ENCODE results near the gene U2AF2. TPM values are rescaled to one million over a fixed set of nuclear protein-coding genes. Genes with fewer than 3 reads are reported as not detected.
A peak's percentile ranks its signal among the peaks of the same experiment; 100 is the strongest.

U2AF2 gene
- total RNA-seq, 1 experiment from 2014 or later = 411 TPM

- no peak for TF ChIP-seq CTCF (conservative IDR thresholded peaks at IDR 0.05; ENCODE audit: low read depth, low read length)
- TF ChIP-seq EZH2 (IDR thresholded peaks at IDR 0.05; ENCODE audit: borderline replicate concordance, low read depth, low read length, poor library complexity, severe bottlenecking) = no peak
- DNase-seq (ENCODE audit: low spot score) = no peak
- Histone ChIP-seq H3K4me3 (ENCODE audit: low read depth, low read length, poor library complexity, severe bottlenecking) (peak overlapping the region; percentile 96), H3K27ac (ENCODE audit: low read depth, low read length, poor library complexity, severe bottlenecking) (peak overlapping the region; percentile 93), H3K27me3 (replicated peaks; ENCODE audit: insufficient read depth, low read depth, low read length, poor library complexity) (no peaks in the 10 kb centered on the region), H3K9me3 (ENCODE audit: low read depth, low read length, poor library complexity, severe bottlenecking) (no peaks in the 10 kb centered on the region), H3K36me3 (ENCODE audit: insufficient read depth, low read length, poor library complexity, severe bottlenecking) (peaks cover 8% of the 10 kb centered on the region), H3K4me1 (ENCODE audit: insufficient read depth, low read length, poor library complexity, severe bottlenecking) (peaks cover 14% of the 10 kb centered on the region)
- CTCF ChIA-PET = interaction anchor here (0.7 to 2.5 kb wide), 5 partner anchors 17 to 92 kb away, joined by 3 to 6 read pairs (median 5); partner anchors contain the start of genes ZNF579 and ZNF784
- intact Hi-C loops (cut with micrococcal nuclease; ENCODE audit: unreplicated experiment) = loop anchor here (1.0 to 5.0 kb wide), 2 partner anchors 90 to 145 kb away; partner anchors contain the start of genes C19orf85 and ISOC2
- TSS peak; percentile 34 for BruUV-seq (replicated peaks)
- POLR2A ChIA-PET (ENCODE audit: low non-redundant PET) = interaction anchor here (0.6 kb wide), 1 partner anchor 34 kb away, joined by 3 read pairs; no protein-coding TSS in a partner anchor
Measured at GRCh38 chr19:55606817-55607216, 48.0 kb upstream of the U2AF2 start.

GRCh38 chr19:55609326-55609725 is 45.5 kb upstream of the U2AF2 start:
- no peaks in the 10 kb centered on the region for H3K27me3 ChIP-seq (replicated peaks; ENCODE audit: insufficient read depth, low read depth, low read length, poor library complexity)
- TF ChIP-seq CTCF (conservative IDR thresholded peaks at IDR 0.05; ENCODE audit: low read depth, low read length) (no peak), EZH2 (IDR thresholded peaks at IDR 0.05; ENCODE audit: borderline replicate concordance, low read depth, low read length, poor library complexity, severe bottlenecking) (no peak)
- POLR2A ChIA-PET (ENCODE audit: low non-redundant PET) = no interaction called here
- CTCF ChIA-PET = no interaction called here
- H3K36me3 ChIP-seq (ENCODE audit: insufficient read depth, low read length, poor library complexity, severe bottlenecking) = peaks cover 12% of the 10 kb centered on the region
- intact Hi-C loops (cut with micrococcal nuclease; ENCODE audit: unreplicated experiment) = loop anchor here (5.0 kb wide), 1 partner anchor 147 kb away; the partner anchor contains the start of genes C19orf85 and ISOC2
- no peak overlapping the region for H3K27ac ChIP-seq (ENCODE audit: low read depth, low read length, poor library complexity, severe bottlenecking)
- H3K9me3 ChIP-seq (ENCODE audit: low read depth, low read length, poor library complexity, severe bottlenecking) = no peaks in the 10 kb centered on the region
- DNase-seq (ENCODE audit: low spot score) = no peak
- no peak overlapping the region for H3K4me3 ChIP-seq (ENCODE audit: low read depth, low read length, poor library complexity, severe bottlenecking)
- BruUV-seq (replicated peaks) = no TSS peak
- H3K4me1 ChIP-seq (ENCODE audit: insufficient read depth, low read length, poor library complexity, severe bottlenecking) = peaks cover 14% of the 10 kb centered on the region

GRCh38 chr19:55611300-55611982 is 43.4 kb upstream of the U2AF2 start:
- ChIA-PET CTCF (no interaction called here), POLR2A (ENCODE audit: low non-redundant PET) (no interaction called here)
- no peak for DNase-seq (ENCODE audit: low spot score)

More at GRCh38 chr19:55611300-55611982, 43.4 kb upstream of the U2AF2 start:
- Histone ChIP-seq H3K4me3 (ENCODE audit: low read depth, low read length, poor library complexity, severe bottlenecking) (no peak overlapping the region), H3K36me3 (ENCODE audit: insufficient read depth, low read length, poor library complexity, severe bottlenecking) (peaks cover 21% of the 10 kb centered on the region), H3K27me3 (replicated peaks; ENCODE audit: insufficient read depth, low read depth, low read length, poor library complexity) (no peaks in the 10 kb centered on the region), H3K9me3 (ENCODE audit: low read depth, low read length, poor library complexity, severe bottlenecking) (no peaks in the 10 kb centered on the region), H3K27ac (ENCODE audit: low read depth, low read length, poor library complexity, severe bottlenecking) (no peak overlapping the region), H3K4me1 (ENCODE audit: insufficient read depth, low read length, poor library complexity, severe bottlenecking) (peaks cover 7% of the 10 kb centered on the region)
- TF ChIP-seq CTCF (conservative IDR thresholded peaks at IDR 0.05; ENCODE audit: low read depth, low read length) (no peak), EZH2 (IDR thresholded peaks at IDR 0.05; ENCODE audit: borderline replicate concordance, low read depth, low read length, poor library complexity, severe bottlenecking) (no peak)
- no TSS peak for BruUV-seq (replicated peaks)
- intact Hi-C loops (cut with micrococcal nuclease; ENCODE audit: unreplicated experiment) = no loop called here
